ENCODE measurements around the gene ZNF506.
"Not testable (repeated sequence)": the region's sequence is repeated elsewhere in the genome, so short reads cannot be mapped to it uniquely, and the experiment has no call there.

ZNF506 gene

DNA sequence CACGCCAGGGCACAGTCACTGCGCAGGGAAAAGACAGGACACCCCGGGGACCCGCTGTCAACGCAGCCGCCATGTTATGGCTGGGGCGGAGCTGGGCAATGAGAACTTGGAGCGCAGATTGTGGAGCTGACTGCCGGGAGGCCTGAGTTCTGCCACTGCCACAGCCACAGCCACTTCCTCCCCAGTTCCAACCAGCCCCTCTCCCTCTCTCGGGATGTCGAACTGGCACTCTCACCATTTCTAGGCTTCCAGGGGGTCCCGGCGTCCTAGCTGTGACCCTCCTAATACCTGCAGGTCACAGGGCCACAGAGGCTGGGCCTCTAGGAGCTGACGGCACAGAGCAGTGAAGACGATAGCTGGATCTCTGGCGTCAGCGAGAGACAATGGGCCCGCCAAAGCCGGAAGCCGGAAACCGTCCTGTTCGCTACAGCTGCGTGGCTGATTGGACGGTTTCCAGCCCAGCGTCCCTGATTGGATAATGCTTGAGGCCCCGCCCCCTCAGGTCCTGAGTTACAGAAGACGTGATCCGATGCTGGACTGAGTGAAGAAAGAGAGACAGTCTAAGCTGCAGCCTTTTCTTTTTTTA, at the start of gene ZNF506:
Gene ZNF506 (minus strand): TSS at position 385 of the 586 bp plus-strand sequence. CDS start 147 bp downstream, at position 238.
- DNase-seq (ENCODE audit: low spot score) = peak; percentile 98

DNA sequence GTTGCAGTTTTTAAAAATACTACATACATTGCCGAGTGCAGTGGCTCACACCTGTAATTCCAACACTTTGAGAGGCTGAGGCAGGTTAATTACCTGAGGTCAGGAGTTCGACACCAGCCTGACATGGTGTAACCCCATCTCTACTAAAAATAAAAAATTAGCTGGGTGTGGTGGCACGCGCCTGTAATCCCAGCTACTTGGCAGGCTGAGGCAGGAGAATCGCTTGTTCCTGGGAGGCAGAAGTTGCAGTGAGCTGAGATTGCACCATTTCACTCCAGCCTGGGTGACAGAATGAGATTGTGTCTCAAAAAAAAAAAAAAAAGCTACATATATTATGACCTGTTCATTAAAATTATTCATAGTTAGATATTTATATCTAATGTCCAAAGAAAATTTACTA, 48.5 kb upstream of the ZNF506 start:
- not testable (repeated sequence) for DNase-seq (ENCODE audit: low spot score)

DNA sequence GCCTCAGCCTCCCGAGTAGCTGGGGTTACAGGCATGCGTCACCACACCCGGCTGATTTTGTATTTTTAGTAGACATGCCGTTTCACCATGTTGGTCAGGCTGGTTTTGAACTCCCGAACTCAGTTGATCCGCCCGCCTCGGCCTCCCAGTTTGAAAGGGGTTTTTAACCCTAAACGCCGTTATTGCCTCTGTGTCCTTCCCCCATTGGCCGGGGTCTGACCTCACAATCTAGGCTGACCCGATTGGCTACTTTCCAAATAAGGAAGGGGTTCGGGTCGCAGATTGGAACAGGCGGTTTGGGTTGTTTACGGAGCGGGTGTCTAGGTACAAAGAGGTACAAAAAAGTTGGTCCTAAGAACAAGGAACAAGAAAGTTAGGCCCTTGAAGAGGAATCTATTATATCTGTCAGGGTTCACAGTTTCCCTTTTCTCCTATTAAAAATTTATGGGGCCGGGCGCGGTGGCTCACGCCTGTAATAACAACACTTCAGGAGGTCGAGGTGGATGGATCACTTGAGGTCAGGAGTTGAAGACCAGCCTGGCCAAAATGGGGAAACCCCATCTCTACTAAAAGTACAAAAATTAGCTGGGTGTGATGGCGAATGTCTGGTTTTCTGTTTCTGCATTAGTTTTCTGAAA, 45.2 kb upstream of the ZNF506 start:
- no peak for DNase-seq (ENCODE audit: low spot score)

- DNase-seq (ENCODE audit: low spot score) = peak; percentile 96
Observed at GRCh38 chr19:19865750-19866610, 44.4 kb upstream of the ZNF506 start, which contains the start of gene ZNF253. Gene ZNF253, plus strand, starts transcription at chr19:19865882. Its CDS starts 115 bp downstream, at chr19:19865997.

GRCh38 chr19:19860756-19861390, 39.3 kb upstream of the ZNF506 start:
- no peak for DNase-seq (ENCODE audit: low spot score)

GRCh38 chr19:19858751-19859150, 37.2 kb upstream of the ZNF506 start:
- DNase-seq (ENCODE audit: low spot score) = no peak

GRCh38 chr19:19851740-19852139, 30.2 kb upstream of the ZNF506 start:
- DNase-seq (ENCODE audit: low spot score) = not testable (repeated sequence)

DNA sequence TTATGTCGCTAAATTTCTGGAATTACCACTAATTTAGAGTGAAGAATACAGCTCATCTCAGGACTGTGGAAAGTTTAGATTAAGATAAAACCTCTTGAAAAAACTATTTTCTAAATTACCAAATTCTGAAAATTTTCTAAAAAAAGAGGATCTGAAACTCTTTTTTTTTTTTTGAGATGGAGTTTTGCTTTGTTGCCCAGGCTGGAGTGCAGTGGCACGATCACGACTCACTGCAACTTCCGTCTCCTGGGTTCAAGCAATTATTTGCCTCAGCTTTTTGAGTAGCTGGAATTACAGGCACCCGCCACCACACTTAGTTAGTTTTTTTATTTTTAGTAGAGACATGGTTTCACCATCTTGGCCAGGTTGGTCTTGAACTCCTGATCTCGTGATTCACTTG, 27.5 kb upstream of the ZNF506 start:
- no peak for DNase-seq (ENCODE audit: low spot score)

DNA sequence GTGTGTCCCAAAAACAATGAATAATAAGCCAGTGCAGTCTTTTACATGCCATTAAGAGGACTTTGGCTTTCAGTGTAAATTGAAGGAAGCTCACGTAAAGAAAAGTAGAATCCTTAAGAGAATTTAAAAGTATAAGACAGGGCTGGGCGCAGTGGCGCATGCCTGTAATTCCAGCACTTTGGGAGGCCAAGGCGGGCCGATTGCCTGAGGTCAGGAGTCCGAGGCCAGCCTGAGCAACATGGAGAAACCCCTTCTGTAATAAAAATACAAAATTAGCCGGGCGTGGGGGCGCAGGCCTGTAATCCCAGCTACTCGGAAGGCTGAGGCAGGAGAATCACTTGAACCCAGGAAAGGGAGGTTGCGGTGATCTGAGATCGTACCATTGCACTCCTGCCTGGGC, 26.2 kb upstream of the ZNF506 start:
- DNase-seq (ENCODE audit: low spot score) = no peak

GRCh38 chr19:19835560-19836038, 14.0 kb upstream of the ZNF506 start:
- no peak for DNase-seq (ENCODE audit: low spot score)

DNA sequence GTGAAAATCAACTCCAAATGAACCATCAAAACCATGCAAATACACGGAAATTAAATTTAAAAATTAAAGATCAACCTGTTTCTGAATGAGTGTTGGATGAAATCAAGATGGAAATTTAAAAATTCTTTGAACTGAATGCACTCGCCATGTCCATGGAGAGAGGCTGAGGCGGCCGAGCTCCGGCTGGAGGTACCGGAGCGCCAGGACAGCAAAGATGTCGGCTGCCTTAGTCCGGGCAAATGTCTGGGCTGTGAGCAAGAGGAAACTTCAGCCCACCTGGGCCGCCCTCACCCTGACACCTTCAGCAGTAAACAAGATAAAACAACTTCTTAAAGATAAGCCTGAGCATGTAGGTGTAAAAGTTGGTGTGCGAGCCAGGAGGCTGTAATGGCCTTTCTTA, 5.3 kb upstream of the ZNF506 start:
- DNase-seq (ENCODE audit: low spot score) = no peak

GRCh38 chr19:19823916-19824315, 2.4 kb upstream of the ZNF506 start:
- DNase-seq (ENCODE audit: low spot score) = no peak

DNA sequence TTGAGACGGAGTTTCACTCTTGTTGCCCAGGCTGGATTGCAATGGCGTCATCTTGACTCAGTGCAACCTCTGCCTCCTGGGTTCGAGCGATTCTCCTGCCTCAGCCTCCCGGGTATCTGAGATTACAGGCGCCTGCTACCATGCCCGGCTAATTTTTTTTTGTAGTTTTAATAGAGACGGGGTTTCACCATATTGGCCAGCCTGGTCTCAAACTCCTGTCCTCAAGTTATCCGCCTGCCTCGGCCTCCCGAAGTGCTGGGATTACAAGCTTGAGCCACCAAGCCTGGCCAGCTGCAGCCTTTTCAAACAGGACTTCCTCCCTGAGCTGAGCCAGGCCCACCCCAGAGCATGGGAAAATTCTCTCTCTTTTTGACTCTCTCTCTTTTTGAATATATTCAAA, 426 bp upstream of the ZNF506 start:
- DNase-seq (ENCODE audit: low spot score) = peak; percentile 69

DNA sequence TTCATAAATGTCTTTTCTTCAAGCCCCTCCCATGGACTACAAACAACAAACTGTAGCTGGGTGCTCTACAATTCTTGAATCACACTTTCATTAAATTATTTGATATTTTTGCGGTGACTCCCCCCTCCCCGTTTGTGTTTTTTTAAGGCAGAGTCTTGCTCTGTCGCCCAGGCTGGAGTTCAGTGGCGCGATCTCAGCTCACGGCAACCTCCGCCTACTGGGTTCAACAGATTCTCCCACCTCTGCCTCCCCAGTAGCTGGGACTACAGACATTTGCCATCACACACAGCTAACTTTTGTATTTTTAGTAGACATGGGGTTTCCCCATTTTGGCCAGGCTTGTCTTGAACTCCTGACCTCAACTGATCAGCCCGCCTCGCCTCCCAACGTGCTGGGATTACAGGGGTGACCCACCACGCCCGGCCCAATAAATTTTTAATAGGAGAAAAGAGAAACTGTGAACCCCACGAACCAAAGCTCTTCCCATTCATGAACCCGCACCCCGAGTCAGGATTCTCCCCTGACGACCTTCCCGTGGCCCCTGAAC, 703 bp downstream of the ZNF506 start:
- no peak for DNase-seq (ENCODE audit: low spot score)

DNA sequence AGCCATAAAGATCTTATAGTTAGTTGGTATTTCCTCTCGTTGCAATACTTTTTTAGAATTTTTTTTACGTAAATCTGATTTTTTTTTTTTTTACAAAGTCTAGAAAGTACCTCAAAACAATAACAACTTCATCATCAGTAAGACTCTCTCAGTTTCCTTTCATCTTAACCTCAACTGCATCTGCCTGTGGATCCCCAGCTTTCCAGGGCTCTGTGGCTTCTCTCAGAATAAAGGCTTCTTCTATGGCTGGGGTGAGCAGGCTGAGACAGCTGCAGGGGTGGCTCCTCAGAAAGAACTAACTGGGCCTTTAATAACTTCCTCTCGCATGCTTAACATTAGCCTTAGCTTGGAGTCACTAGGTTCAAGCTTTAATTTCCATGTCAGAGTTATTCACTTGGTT, 4.2 kb downstream of the ZNF506 start:
- DNase-seq (ENCODE audit: low spot score) = no peak

DNA sequence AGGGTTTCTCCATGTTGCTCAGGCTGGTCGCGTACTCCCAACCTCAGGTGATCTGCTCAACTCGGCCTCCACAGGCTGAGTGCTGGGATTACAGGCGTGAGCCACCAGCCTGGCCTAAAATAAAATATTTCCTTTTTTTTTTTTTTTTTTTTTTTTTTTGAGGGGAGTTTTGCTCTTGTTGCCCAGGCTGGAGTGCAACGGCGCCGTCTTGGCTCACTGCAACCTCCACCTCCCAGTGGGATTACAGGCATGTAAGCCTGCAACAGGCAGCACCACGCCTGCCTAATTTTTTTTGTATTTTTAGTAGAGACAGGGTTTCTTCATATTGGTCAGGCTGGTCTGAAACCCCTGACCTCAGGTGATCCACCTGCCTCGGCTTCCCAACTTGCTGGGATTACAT, 4.9 kb downstream of the ZNF506 start:
- no peak for DNase-seq (ENCODE audit: low spot score)

DNA sequence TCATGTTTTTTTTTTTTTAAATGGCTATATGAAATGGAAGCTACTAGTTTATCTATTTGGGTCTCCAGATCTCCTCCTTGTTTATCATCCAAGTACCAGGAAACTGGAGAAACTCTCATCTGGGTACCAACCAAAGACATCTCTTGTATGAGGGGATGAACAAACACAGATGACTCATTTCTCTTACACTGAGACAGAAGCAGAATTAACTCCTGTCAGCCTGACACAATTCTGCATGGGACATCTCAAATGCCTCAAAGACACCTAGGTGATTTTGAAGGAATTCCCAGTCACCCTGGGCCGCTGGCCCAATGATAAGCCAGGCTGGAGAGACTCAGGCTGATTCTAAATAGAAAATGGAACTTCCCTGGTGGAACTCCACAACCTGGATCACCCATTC, 9.6 kb downstream of the ZNF506 start:
- DNase-seq (ENCODE audit: low spot score) = not testable (repeated sequence)

DNA sequence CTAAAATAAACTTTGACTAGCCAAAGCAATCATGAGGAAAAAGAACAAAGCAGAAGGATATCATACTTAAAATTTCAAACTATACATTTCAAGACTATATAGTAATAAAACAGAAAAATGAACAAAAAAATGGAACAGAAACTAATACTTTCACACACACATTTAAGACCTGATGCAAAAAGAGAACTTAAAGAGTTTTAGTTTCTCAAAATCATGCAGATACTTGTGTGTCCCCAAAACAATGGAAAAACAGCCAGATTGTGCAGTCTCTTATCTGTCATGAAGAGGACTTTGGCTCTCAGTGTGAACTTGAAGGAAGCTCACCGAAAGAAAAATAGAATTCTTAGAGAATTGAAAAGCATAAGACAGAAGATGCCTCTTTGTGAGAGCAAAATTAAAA, 16.1 kb downstream of the ZNF506 start:
- DNase-seq (ENCODE audit: low spot score) = no peak

DNA sequence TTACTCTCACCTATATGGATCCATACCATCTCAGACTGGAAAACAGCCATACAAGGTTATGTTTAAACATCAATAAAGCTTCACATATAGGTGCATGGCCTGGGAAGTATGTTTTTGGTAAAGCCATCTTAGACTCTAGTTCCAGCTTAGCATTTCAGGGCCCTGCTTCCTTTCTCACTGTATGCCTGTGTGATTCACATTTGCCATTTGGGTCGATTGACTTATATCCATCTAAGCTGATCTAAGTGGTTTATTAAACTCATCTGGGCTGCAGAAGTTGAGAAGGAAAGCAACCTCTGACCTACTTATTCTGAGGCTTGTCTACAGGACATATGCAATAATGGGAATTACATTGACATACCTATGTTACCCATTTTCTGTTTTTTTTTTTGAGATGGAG, 33.5 kb downstream of the ZNF506 start:
- no peak for DNase-seq (ENCODE audit: low spot score)

GRCh38 chr19:19785476-19785875, 36.1 kb downstream of the ZNF506 start:
- not testable (repeated sequence) for DNase-seq (ENCODE audit: low spot score)

GRCh38 chr19:19782783-19783182, 38.8 kb downstream of the ZNF506 start:
- no peak for DNase-seq (ENCODE audit: low spot score)

GRCh38 chr19:19781791-19782190, 39.8 kb downstream of the ZNF506 start:
- not testable (repeated sequence) for DNase-seq (ENCODE audit: low spot score)

Data from left forelimb (tissue), 1 donor.